ENCODE results near the gene CD24.

Gene CD24

GRCh38 chr6:106924694-106925523, 49.6 kb downstream of the CD24 start:
- Histone ChIP-seq H3K4me3 (IDR thresholded peaks at IDR 0.05; ENCODE audit: insufficient read depth, low read depth, low read length) (no peak overlapping the region), H3K79me2 (ENCODE audit: insufficient read depth, low read depth) (no peaks in the 10 kb centered on the region), H3K27ac (no peak overlapping the region), H3K9ac (no peak overlapping the region), H3K4me1 (ENCODE audit: low read depth, poor library complexity, severe bottlenecking) (no peaks in the 10 kb centered on the region), H3K36me3 (ENCODE audit: insufficient read depth) (no peaks in the 10 kb centered on the region), H2AFZ (ENCODE audit: low read depth) (no peak overlapping the region), H4K20me1 (ENCODE audit: insufficient read depth) (no peaks in the 10 kb centered on the region), H3K27me3 (ENCODE audit: insufficient read depth, low read depth) (no peaks in the 10 kb centered on the region), H3K4me2 (no peak overlapping the region)
- no peak for TF ChIP-seq CTCF (conservative IDR thresholded peaks at IDR 0.05; ENCODE audit: low read depth, low read length)

GRCh38 chr6:106922626-106923025, 51.9 kb downstream of the CD24 start:
- Histone ChIP-seq H3K36me3 (ENCODE audit: insufficient read depth) (no peaks in the 10 kb centered on the region), H2AFZ (ENCODE audit: low read depth) (no peak overlapping the region), H3K79me2 (ENCODE audit: insufficient read depth, low read depth) (no peaks in the 10 kb centered on the region), H3K4me1 (ENCODE audit: low read depth, poor library complexity, severe bottlenecking) (no peaks in the 10 kb centered on the region), H3K27ac (no peak overlapping the region), H4K20me1 (ENCODE audit: insufficient read depth) (no peaks in the 10 kb centered on the region), H3K4me2 (no peak overlapping the region), H3K27me3 (ENCODE audit: insufficient read depth, low read depth) (no peaks in the 10 kb centered on the region), H3K4me3 (IDR thresholded peaks at IDR 0.05; ENCODE audit: insufficient read depth, low read depth, low read length) (no peak overlapping the region), H3K9ac (no peak overlapping the region)
- TF ChIP-seq CTCF (conservative IDR thresholded peaks at IDR 0.05; ENCODE audit: low read depth, low read length) = no peak
